Measurements from ENCODE around the gene MEIS1.

MEIS1 gene

DNA sequence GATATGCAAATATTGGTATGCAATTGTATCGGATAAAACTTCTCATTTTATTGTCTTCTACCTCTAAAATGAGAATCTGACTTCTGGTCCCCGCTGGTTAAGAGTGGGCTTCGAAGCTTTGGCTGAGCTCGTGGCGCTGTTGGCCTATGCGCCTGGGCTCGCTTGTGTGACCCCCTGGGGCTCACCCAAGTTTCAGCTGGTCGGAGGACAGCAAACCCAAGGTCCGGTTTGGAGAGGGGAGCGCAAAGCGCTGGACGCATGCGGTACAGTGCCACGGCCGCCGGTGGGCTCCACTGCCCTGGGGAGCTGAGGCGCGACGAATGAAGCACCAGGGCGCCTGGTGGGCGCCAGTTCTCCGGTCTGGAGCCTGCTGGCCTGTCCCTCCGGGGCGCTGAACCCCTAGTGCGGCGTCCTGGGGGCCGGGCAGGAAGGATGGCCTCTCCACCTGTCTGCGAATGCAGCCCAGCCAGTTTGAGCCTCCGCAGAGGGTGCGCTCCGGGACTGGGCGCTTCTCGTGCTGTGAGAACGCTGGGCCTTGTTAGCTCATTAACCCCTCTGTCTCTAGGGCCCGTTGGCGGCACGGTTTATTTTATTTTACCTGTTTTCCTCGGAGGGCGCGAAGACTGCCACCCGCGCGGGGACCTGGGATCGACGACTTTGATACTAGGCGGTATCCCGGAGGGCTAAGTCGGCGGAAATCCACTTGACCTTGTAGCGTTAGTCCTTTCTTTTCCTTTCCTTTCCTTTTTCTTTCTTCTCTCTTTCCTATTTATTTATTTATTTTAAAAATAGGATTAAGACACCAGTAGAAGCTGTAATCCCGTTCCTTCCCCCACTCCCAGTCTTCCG, 10.4 kb downstream of the MEIS1 start:
- no peak for DNase-seq

GRCh38 chr2:66445925-66446871, 11.3 kb downstream of the MEIS1 start:
- no peak for DNase-seq

- no peak for DNase-seq
These were observed 12.0 kb downstream of the MEIS1 start for GRCh38 chr2:66446941-66447340.

- no peak for DNase-seq
These were observed 12.8 kb downstream of the MEIS1 start for GRCh38 chr2:66447677-66448076.

- no peak for DNase-seq
These were observed 13.4 kb downstream of the MEIS1 start for GRCh38 chr2:66448136-66448991.

GRCh38 chr2:66452214-66452613, 17.3 kb downstream of the MEIS1 start:
- DNase-seq: no peak

DNA sequence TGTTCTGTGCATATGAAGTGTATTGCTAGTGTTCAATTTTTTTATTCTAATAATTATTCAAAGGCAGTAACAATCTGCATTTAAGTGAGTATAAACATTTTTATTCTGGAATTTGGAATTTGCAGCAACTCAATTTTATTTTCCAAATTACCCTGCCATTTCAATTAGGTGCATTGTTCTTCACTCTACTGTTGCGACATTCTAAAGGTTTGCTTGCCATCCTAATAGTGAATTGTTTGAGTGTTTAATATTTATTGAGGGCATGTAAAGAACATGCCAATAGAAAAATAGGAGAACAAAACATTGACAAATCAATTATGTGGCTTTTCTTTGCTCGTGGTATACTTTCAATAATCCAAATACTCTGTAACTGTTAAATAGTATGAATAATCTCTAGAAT, 18.0 kb downstream of the MEIS1 start:
- DNase-seq: no peak

DNA sequence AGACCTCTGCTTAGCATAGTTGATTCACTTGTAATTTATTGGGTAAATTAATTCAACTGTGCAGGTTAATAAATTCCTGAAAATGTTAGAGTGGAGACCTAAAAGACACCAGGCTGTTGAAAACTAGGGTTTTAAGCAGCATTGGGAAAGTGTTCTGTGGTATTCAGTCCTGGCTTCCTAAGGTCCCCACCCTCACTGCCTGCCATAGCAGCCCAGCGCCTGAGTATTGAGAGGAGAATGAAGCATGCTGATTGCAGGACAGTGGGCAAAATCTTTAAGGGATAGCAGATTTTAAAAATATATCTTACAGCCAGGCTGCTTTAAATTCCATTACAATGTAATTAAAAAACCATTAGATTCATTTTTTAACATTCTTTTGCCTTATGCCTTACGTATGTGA, 20.6 kb downstream of the MEIS1 start:
- no peak for DNase-seq

DNA sequence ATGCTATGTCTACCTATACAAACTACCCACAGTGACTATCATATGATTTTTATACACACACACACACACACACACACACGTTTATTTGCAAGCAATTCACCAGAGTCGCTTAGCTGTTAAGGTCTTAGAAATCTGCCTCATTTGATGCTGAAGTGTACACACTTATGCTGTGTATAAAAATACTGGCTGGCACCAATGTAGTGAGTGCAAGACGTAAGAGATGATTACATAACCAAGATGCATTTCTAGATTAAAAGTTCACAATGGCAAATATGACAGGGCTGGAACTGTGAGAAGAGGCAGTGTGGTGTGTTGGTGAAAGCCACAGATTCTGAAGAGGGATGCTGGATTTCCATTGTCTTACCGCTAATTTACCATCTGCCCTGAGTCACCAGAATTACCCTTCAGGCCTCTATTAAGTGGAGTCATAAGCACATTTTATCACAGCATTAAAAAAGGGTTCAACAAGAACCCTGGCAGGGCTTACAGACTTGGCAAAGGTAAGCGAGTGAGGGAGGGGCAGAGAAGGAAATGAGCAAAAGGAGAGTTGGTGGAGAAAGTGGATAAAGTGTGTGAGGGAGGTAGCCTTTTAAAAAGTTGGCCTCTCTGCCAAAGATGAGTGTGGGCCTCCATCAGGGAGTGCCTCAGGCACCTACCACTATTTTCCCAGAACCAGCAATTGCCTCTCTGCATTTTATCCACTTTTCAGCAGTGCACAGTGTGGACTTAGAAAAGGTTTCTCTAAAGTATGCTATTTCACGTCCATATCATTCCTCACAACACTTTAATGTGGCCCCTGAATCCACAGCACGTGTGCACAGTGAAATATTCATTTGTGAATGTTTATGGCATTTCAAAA, 21.5 kb downstream of the MEIS1 start:
- DNase-seq: no peak

GRCh38 chr2:66457545-66457944, 22.6 kb downstream of the MEIS1 start:
- no peak for DNase-seq

DNA sequence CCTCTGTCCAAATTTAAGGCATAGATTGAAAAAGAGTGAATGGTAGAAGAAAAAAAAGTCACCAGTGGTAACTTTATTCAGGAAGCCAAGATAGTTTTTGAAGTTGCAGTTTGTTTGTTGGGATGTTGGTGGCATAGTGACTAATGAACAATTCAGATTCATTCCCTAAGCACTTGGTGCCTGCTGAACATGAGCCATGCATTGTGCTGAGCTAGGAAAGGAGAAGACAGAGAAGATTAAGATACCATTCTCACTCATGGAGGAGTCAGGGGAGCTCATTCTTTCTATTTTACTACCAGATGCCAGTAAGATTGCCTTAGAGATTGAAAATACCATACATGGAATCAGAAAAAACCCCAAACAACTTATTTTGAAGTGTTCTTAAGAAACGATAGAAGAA, 25.1 kb downstream of the MEIS1 start:
- DNase-seq: no peak

GRCh38 chr2:66461001-66461663, 26.2 kb downstream of the MEIS1 start:
- no peak for DNase-seq

DNA sequence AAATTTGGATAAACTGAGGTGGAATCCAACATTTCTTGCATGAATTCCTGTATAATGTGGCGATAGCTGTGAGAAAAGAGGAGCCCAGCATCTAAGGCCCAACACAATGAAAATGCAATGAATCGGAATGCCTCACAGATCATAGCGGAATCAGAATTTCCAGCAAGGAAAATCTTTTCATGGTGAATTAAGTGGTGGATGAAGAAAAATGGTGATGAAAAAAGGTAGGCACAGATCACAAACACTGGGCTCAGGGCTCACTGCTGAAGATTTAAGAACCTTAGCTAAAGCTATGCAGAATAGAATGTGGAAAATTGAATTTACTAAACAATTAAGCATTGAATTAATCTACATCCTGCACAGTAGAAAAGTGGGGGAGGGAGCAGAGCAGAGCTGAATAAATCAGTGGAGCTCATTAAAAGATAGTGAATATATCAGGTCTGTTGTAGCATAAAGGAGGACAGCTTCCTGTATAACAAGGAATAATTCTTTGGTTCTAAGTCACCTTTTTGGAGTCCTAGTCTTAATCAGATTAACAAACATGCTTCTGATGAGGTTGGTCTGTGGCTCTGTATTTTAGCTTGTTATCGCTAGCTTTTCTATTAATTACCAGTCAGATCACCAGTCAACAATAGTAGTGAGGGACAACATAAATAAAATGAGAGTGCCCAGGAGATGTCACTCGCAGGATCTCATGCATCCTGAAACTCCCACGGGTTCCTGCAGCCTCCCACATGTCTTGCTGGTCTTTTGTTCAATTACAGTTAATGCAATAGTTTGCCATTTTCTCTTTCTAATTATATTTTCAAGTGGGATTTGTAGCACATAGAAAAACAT, 27.0 kb downstream of the MEIS1 start:
- DNase-seq: no peak

DNA sequence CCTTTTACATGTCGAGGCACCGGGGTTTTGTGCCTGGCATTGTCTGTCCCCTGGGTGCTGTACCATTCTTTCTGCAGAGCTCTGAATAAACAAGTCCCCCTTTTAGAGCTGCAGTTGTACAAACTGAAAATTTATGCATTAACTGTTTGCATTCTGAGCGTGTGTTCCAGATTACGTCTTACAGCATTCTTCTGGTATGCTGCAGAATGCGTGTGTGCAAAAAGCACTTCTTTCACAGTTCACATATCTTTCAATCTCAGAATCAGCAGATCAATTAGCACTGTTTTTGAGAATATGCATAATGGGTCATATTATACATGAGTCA, 27.5 kb downstream of the MEIS1 start:
- DNase-seq: no peak

DNA sequence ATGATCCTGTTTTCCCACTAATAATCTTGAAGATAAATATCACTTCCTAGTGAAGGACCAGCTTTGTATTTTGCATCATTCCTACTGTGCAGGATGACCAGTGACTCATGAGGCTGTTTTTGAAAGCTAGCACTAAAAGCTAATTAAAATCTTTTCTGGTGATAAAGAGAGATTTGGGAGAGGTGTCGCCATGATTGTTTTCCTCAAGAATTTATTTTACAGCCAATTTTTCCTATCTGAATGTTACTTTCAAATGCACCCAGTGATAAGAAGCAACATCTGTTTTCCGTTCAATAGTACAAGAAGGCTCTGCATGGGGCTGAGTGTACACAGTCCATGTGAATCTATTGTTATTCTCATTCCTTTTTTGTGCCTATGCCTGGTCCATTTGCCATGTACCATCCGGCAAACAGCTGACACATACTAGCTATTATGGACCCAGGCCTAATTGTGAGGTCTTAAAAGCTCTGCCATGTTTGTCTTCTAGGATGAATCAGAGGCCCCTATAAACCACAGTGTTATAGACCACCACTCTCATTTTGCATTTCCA, 28.4 kb downstream of the MEIS1 start:
- DNase-seq: no peak

DNA sequence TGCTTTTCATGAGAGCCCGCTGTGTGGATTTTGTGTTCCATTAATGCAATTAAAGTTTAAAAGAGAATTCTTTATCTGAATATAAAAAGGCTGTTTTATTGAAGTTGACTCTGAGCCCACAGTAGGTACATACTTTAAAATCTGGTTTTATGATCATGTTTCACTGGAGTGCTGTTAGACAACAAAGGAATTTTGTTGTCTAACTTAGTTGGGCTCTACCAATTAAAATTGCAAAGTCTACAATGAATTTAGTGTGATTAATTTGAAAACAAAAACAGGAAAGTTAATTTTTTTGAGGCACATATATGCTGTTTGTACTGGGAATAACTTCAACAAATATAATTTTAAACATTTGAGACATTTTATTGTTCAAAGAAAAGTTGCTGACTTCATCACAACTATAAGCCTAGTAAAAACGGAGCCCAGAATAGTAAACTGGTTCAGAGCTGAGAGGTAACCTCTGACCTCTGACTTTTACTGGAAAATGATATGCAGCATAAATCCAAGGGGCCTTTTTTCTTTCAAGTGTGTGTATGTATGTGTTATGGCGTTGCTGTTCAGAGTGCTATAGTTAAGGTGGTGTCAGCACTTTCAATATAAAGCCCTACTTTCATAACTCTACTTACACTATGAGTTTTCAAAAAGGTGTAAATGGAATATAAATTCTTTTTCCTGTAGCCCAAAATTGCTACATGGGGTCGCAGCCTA, 30.2 kb downstream of the MEIS1 start:
- DNase-seq: no peak

DNA sequence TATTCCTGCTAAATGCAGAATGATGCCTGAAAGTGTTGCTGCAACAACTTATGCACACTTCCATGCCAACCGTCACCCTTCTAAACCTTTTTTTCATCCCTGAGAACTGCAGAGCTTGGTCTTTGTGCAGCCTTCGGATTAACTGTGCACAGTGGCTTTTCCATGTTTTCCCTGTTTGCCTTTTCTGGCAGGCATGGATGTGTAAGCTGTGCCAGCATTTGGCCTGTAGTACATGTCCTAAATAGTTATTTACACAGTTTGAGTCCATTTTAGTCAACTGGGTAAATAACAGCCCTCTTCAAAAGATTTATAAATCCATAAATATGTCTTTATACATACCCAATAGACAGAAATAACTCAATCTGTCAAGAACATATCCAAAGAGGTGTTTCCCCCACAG, 31.5 kb downstream of the MEIS1 start:
- no peak for DNase-seq

DNA sequence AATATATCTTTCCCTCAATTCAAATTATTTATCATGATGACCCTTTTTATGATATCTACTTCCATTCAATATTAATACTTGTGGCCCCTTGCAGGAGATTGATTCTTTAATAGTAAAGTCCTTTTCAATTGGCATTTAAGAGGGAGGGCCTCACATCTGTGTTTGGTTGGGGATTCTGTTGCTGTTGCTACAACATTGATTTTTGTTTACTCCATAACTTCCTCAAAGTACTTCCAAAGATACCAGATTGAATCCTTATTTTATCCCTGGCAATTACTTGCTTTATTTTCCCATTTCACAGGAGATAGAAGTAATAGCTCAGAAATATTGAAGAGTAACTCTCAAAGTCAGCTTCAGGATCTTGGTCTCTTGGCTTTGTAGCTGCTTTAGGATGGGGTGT, 32.8 kb downstream of the MEIS1 start:
- no peak for DNase-seq

GRCh38 chr2:66469214-66469902, 34.4 kb downstream of the MEIS1 start:
- no peak for DNase-seq
